Activated CD4-positive, alpha-beta T cell treated with anti-CD3 and anti-CD28 coated beads, Interleukin-2, Interleukin-4, amounts not matched to agents 100 ng/mL and 50 ng/mL, durations not matched to agents 16 hours and 8 hours (primary cell): ENCODE results near the gene GALNT2.
A peak's percentile ranks its signal among the peaks of the same experiment; 100 is the strongest.

Experiments used
- DNase-seq: peaks from one replicate; pipeline ENCODE4 v3.0.0-alpha.2; 2020; ENCODE audit warnings: low spot score

Gene GALNT2

GRCh38 chr1:230259621-230260020 is 192.6 kb downstream of the GALNT2 start:
- DNase-seq, result no peak

- no peak for DNase-seq
These were observed 193.8 kb downstream of the GALNT2 start for GRCh38 chr1:230260831-230261230.

DNA sequence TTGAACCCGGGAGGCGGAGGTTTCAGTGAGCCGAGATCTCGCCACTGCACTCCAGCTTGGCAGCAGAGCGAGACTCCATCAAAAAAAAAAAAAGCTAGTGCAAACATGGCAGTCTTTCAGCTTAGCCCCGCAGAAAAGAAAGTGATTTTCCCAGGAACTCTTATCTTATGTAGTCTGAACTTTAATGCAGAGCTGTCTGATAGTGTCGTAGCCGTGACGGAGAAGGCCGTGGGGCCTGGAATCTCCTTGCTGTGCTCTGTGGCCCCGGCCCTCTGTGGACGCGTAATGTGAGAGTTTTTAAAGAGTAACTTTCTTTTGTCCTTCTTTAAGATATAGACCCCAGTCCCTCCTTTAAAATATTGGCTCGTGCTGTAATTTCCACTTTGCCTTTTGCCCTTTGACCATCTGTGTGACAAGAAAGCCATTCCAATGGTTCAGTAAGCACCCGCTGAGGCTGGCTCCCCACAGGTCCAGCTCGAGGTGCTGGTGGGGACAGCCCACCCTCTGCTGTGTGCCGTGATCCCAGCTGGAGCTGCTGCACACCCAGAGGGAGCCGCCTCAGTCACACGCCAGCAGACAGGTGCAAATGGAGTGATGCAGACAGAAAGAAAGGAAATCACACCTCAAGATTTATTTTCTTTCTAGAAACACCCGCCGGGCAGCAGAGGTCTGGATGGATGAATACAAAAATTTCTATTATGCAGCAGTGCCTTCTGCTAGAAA is 195.1 kb downstream of the GALNT2 start:
- no peak for DNase-seq

GRCh38 chr1:230262867-230263567 is 196.0 kb downstream of the GALNT2 start:
- no peak for DNase-seq

DNA sequence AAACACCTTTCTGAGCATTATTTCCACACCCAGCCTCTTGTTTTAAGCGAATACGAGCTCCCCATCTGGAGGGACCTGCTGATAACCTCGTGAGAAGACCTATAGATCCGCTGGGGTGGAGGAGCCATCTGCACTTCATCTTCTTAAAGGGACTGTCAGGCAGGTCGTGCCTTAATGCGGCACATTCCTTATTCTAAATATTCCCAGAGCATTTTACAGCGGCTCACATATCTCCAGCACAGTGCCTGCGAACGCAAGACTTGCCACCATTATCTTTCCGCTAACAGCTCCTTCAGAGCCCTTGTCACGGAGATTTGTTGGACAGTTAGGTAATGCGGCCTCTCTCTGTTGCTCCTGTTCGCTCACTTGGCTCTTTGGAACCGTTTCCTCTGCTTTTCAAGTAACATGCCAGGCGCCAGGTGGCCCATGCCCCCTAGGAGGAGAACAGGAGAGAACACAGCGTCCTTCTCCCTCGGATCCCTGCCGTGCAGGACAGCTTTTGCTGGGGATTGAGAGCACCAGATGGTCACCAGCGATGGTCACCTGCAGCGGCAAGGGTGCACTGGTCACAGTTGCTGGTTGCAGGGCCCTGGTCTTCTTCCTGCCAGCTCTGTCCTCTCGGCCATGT is 196.6 kb downstream of the GALNT2 start:
- DNase-seq, result no peak

DNA sequence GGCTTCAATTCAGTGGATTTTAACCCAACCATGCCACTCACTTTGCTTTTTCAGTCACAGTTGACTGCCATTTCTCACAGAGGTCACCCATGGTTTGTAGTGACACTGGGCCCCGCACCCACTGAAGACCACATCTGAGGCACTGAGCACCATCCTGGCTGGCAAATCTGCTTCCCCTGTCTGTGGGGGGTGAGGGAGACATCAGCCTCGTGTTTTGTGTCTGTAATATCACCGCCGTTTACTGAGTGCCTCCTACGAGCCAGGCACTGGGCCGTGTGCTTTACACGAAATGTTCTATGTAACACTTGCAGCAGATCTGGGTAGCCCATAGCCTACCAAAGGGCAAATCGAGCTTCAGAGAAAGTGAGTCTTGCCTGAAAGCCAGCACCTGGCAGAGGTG is 197.3 kb downstream of the GALNT2 start:
- no peak for DNase-seq

- DNase-seq, result no peak
These were observed 198.4 kb downstream of the GALNT2 start for GRCh38 chr1:230265200-230266115.

GRCh38 chr1:230266456-230266855 is 199.4 kb downstream of the GALNT2 start:
- no peak for DNase-seq

GRCh38 chr1:230267338-230268065 is 200.5 kb downstream of the GALNT2 start:
- no peak for DNase-seq

GRCh38 chr1:230268371-230269170 is 201.5 kb downstream of the GALNT2 start:
- no peak for DNase-seq

GRCh38 chr1:230270185-230270558 is 203.1 kb downstream of the GALNT2 start:
- no peak for DNase-seq

GRCh38 chr1:230270559-230271281 is 203.7 kb downstream of the GALNT2 start:
- DNase-seq, result peak; percentile 55

DNA sequence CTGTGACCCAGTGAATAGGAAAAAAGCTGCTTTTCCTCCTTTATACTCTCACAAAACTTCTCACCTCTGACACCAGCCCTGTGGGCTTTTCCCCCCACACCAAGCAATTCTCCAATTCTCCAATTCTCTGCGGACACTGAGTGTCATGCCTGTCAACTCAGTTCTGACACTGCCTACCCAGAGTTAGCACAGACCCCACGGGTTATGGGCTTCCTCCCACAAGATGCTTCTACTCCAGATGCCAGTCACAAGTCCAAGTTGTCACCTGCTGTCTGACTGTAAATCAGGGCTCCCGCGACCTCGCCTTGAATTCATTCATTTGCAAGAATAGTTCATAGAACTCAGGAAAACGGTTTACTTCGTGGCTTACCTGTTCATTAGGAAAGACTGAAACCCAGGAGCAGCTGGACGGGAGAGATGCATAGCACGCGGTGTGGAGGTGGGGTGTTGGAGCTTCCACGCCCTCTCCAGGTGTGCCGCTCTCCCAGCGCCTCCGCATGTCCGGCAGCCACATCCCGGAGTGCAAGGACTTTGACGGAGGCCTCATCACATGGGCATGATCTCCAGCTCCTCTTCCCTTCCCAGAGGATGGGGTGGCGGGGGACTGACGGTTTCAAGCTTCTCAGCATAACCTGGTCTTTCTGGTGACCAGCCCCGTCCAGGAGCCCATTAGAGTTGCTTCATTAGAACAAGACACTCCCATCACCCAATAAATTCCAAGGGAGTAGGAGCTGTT is 204.4 kb downstream of the GALNT2 start:
- no peak for DNase-seq

DNA sequence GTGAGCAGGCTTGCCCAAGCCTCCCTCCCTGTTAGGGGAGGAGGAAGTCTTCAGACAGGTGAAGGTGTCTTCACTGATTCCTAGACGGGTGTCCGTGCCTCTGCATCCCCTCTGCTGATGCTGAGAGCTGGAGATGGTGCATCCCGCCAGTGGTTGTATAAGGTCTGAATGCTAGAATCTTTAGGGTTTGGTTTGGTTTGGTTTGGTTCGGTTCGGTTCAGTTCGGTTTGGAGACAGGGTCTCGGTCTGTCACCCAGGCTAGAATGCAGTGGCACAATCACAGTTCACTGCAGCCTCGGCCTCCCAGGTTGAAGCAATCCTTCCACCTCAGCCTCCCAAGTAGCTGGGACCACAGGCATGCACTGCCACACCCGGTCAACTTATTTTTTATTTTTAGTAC is 205.5 kb downstream of the GALNT2 start:
- no peak for DNase-seq

DNA sequence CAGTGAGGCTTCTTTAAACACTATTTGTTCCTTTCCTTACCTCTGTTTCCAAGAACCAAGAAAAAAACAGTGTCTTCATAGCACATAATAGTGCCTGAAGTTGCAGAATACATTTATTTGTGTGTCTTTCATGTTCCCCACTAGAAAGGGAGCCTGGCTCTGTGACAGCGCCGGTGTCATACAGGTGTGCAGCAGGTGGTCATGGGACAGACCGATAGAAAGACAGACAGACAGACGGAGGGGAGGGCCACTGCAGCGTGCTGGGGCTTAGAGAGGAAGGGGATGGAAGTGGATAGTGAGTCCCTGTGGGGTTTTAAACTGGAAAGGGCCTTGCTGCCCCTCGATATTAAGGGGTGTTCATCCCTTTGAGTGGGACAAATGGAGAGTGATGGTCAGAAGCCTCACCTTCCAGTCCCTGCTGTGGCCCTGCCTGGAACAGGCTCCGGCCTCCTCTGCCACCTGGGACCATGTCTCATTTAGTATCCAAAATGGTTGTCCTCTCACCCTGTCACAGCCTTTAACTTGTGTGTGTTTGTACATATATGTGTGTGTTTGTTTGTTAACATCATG is 206.2 kb downstream of the GALNT2 start:
- no peak for DNase-seq

DNA sequence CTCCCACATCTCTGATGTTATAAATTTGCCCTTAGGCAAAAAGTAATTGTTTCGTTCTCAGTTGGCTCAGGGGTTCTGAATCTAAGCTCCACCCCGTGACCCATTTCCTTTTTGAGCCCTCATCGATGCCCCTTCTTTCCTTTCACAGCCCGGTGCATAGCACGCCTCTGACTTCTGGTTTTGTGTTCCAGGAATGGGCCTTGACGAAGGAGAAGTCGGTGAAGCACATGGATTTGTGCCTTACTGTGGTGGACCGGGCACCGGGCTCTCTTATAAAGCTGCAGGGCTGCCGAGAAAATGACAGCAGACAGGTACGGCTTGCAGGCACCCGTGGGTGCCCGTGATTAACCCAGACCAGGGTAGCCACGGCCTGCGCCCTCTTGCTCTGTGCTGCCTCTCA is 207.2 kb downstream of the GALNT2 start:
- peak; percentile 5 for DNase-seq

GRCh38 chr1:230276401-230276800 is 209.4 kb downstream of the GALNT2 start:
- DNase-seq, result no peak

DNA sequence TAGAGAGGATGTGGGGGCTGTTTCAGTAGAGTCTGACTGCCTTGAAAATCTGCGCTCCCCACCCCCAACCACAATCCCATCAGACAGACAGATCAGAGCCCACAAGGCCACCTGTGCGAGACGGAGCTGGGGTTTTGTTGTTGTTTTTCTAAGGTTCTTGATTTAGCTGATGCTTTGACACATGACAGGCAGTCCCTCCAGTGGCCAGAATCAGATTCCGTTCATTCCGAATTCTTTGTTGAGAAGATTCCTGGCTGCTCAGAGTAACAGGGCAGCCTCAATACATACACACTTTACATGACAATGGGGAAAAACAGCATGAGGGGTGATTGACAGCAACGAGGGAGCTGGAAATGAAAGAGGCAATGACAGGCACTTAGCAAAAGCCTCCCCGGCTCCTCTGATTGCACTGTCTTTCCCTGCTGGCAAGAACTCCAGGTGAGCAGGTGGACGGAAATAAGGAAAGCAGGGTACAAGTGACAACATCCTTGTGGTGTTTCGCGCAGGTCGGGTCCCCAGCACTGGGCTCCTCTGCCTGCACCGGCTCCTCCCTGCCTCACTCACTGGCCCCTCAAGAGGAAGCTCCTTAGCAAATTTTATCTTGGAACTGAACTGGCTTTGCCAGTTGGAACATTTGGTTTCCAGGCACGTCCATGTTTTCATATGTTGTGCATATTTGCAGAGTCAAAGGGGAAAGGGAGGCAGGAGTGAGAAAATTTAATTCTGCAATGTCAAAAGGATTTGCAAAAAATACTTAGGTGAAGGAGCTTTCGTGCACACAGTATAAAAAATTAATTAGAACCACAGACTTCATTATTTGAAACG is 210.4 kb downstream of the GALNT2 start:
- no peak for DNase-seq
